HUDEP-2 (cell line): Measurements from ENCODE around the gene SAXO2.
"Not testable (repeated sequence)": the region's sequence is repeated elsewhere in the genome, so short reads cannot be mapped to it uniquely, and the experiment has no call there.

Source experiments
- DNase-seq, 76 experiments: peaks; one replicate each; lab custom pipeline; 2025; ENCODE audit not compliant: unreplicated experiment in 76 of 76; lab: John Stamatoyannopoulos, UW

Gene SAXO2

GRCh38 chr15:82313446-82313845 lies 50.8 kb downstream of the SAXO2 start:
- DNase-seq: no peak

- DNase-seq: not testable (repeated sequence)
Observed at GRCh38 chr15:82313951-82314768, 51.5 kb downstream of the SAXO2 start.

- DNase-seq: no peak
Observed at GRCh38 chr15:82314769-82315518, 52.3 kb downstream of the SAXO2 start.

- no peak for DNase-seq
Observed at GRCh38 chr15:82315519-82316246, 53.1 kb downstream of the SAXO2 start.

GRCh38 chr15:82316247-82317090 lies 53.9 kb downstream of the SAXO2 start:
- DNase-seq: not testable (repeated sequence)

- no peak for DNase-seq
Observed at GRCh38 chr15:82317091-82317489, 54.5 kb downstream of the SAXO2 start.

- not testable (repeated sequence) for DNase-seq
Observed at GRCh38 chr15:82317516-82317915, 54.9 kb downstream of the SAXO2 start.

- DNase-seq: not testable (repeated sequence)
Observed at GRCh38 chr15:82318281-82318680, 55.7 kb downstream of the SAXO2 start.

- DNase-seq: not testable (repeated sequence)
Observed at GRCh38 chr15:82319522-82320278, 57.1 kb downstream of the SAXO2 start.

GRCh38 chr15:82320861-82321260 lies 58.2 kb downstream of the SAXO2 start:
- not testable (repeated sequence) for DNase-seq

GRCh38 chr15:82322488-82322887 lies 59.9 kb downstream of the SAXO2 start:
- DNase-seq: not testable (repeated sequence)

- not testable (repeated sequence) for DNase-seq
Observed at GRCh38 chr15:82324831-82325230, 62.2 kb downstream of the SAXO2 start.

- DNase-seq: not testable (repeated sequence)
Observed at GRCh38 chr15:82325646-82326045, 63.0 kb downstream of the SAXO2 start.

GRCh38 chr15:82326896-82327295 lies 64.3 kb downstream of the SAXO2 start:
- not testable (repeated sequence) for DNase-seq

- not testable (repeated sequence) for DNase-seq
Observed at GRCh38 chr15:82327372-82327771, 64.8 kb downstream of the SAXO2 start.

- DNase-seq: not testable (repeated sequence)
Observed at GRCh38 chr15:82329039-82329438, 66.4 kb downstream of the SAXO2 start.

- not testable (repeated sequence) for DNase-seq
Observed at GRCh38 chr15:82330921-82331320, 68.3 kb downstream of the SAXO2 start.

- not testable (repeated sequence) for DNase-seq
Observed at GRCh38 chr15:82331576-82332304, 69.1 kb downstream of the SAXO2 start.
